Mucosa of descending colon (tissue), 3 donors: Measurements from ENCODE around the gene TWF2. TPM values are rescaled to one million over a fixed set of nuclear protein-coding genes. Genes with fewer than 3 reads are reported as not detected.

Source experiments
- ATAC-seq: fragments of 200-7000 bp; cut with Tn5 transposase; one replicate; pipeline ENCODE4 v1.9.1; 2020; ENCODE audit warnings: mild to moderate bottlenecking, moderate library complexity
- DNase-seq, 3 donors: peaks; one replicate each; pipeline ENCODE4 v3.0.0-alpha.2; 2020
- H3K36me3 ChIP-seq: fragments of 200-600 bp; one replicate; pipeline ENCODE4 v1.8.0; 2021; ENCODE audit warnings: low read depth, mild to moderate bottlenecking
- H3K4me1 ChIP-seq: fragments of 200-600 bp; one replicate; pipeline ENCODE4 v1.8.0; 2021; ENCODE audit warnings: low read depth, mild to moderate bottlenecking
- H3K4me3 ChIP-seq: fragments of 200-600 bp; one replicate; pipeline ENCODE4 v1.8.0; 2021; ENCODE audit warnings: mild to moderate bottlenecking
- H3K9me3 ChIP-seq: fragments of 200-600 bp; one replicate; pipeline ENCODE4 v1.8.0; 2021; ENCODE audit warnings: mild to moderate bottlenecking
- intact Hi-C, 2 donors: fragments of 100-400 bp; cut with DNase I in 1 of 2; cut with micrococcal nuclease in 1 of 2; formaldehyde crosslinking; loops; one replicate each; pipeline versions ENCODE4 v1.11.0 to v1.11.1; 2022; cut with DNase I, micrococcal nuclease
- total RNA-seq, 3 donors: library from RNA; stranded (reverse); fragmentation: NEBNext Ultra II Directional in 2 of 3; extraction: Animal tissue kit (Norgen Biotek cat#: 25700) in 2 of 3; gene quantifications; one replicate each; pipeline versions ENCODE4 v1.2.1 to v1.2.4, GENCODE V29; 2021 to 2023
- TF ChIP-seq, protein P1 (sequence below): fragments of 200-600 bp; IDR thresholded peaks from one replicate; pipeline ENCODE4 v1.8.0; 2022; ENCODE audit warnings: antibody characterized with exemption, mild to moderate bottlenecking
- donor health status: DM: no; HTN: no; CAD: no; lungs with moderate emphysema.
- donor health status: DM: no; HTN: no; CAD: no.
- donor health status: DM: no; HTN: yes; CAD: no.

TWF2 gene
- total RNA-seq, 3 donors from 2014 or later: 39.1 to 41.1 (median 41.0) TPM

DNA sequence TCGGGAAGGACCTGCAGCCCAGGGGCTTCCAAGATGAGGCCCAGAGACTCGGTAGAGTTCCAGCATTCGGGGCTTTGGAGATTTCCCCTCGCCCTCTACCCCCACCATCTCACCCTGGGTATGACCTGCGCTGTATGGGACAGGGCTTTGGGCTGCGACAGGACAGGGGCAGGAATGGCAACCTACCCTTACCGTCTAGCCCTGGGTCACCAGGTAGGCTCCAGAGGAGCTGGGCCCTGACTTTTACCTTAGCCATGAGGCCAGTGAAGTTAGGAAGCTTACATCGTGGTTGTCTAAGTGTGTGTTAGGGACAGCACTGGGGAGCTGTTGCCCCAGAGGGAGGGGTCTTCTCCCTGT is 7.3 kb upstream of the TWF2 start:
- DNase-seq: no peak
- Histone ChIP-seq H3K4me3 (peak overlapping the region; percentile 30), H3K9me3 (no peaks in the 10 kb centered on the region), H3K36me3 (no peaks in the 10 kb centered on the region), H3K4me1 (peaks cover 5% of the 10 kb centered on the region)
- TF ChIP-seq, protein P1, sequence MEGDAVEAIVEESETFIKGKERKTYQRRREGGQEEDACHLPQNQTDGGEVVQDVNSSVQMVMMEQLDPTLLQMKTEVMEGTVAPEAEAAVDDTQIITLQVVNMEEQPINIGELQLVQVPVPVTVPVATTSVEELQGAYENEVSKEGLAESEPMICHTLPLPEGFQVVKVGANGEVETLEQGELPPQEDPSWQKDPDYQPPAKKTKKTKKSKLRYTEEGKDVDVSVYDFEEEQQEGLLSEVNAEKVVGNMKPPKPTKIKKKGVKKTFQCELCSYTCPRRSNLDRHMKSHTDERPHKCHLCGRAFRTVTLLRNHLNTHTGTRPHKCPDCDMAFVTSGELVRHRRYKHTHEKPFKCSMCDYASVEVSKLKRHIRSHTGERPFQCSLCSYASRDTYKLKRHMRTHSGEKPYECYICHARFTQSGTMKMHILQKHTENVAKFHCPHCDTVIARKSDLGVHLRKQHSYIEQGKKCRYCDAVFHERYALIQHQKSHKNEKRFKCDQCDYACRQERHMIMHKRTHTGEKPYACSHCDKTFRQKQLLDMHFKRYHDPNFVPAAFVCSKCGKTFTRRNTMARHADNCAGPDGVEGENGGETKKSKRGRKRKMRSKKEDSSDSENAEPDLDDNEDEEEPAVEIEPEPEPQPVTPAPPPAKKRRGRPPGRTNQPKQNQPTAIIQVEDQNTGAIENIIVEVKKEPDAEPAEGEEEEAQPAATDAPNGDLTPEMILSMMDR: no peak
- intact Hi-C loops: no loop called here
- ATAC-seq: peak; percentile 10

DNA sequence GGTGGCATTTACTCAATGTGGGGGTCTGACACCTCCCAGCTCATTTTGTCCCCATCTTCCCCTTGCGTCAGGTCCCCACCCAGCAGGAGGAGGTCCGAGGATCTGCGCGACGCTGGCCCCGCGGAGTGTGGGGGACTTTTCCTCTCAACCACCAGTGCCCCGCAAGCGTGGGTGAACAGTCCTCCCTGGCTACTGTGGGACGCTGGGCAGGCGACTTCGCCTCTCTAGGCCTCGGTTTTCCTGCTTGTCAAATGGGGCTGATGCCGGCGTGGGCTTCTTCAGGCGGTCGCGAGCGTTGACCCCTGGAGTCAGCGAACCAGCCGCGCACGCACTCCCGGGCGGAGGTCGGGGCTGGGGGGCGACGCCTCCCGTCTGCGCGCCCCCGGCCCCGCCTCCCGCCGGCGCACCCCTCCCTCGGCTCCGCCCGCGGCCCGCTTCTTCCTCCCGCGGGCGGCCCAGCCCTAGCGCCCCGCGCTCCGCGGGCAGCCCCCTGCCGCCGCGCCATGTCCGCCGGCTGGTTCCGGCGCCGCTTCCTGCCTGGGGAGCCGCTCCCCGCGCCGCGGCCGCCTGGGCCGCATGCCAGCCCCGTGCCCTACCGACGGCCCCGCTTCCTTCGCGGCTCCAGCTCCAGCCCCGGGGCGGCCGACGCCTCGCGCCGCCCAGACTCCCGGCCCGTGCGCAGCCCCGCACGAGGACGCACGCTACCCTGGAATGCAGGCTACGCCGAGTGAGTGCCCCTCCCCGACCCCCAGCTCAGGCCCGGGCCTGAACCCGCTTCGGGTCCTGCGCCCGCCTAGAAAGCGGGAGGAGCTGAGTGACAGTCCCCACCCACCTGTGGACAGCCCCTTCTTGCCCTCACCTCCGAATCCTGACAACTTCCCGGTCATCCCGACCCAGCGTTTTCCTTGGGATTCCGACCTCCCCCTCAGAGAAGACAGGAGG is 6.6 kb upstream of the TWF2 start, which contains the start of gene PPM1M:
TSS of gene PPM1M (plus strand) at position 438 of the 942 bp plus-strand sequence. CDS start at position 504, 66 bp downstream.
- TF ChIP-seq, protein P1: no peak
- Histone ChIP-seq H3K9me3 (no peaks in the 10 kb centered on the region), H3K4me1 (peaks cover 5% of the 10 kb centered on the region), H3K36me3 (no peaks in the 10 kb centered on the region), H3K4me3 (peak within 1 kb of the TSS; percentile 30)
- DNase-seq (peak; percentile 56 to 76 (median 72)), ATAC-seq (peak; percentile 68)
- intact Hi-C loops: no loop called here

DNA sequence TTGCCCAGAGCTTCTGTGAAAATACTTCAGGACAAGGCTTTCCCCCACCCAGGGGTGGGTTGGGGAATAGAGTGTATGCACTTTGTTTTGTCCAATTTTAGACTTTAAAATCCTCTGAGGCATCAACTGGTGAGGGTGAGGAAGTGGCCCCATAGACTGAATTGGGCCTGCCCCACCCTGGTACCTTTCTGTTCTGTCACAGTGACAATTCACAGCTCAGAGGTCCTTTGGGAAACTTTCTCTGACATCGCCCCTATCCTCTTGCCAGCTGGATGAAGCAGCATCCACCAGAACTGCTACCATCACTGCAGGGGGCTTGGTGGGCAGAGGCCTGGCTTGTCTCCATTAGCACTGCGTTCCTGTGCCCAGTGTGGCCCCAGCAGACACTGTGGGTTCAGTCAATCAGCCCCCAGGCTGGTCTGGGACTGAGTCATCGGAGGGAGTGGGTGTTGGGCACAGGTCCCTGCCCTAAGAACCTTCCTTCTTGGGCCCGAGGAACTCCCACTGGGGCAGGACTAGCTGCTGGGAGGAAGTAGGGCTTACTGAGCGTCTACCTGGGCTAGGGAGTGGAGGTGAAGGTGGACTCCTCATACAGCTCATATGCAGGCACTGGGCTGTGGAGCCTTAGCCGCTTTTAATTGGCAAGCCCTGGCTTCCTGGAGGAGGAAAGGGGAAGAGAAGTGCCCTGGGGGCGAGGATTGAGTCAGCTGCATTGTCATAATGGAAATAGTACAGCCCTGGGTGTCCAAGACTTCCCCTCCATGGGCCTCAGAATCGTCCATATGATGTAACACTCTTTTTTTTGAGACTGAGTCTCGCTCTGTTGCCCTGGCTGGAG is 5.1 kb upstream of the TWF2 start:
- TF ChIP-seq, protein P1: no peak
- ATAC-seq: no peak
- Histone ChIP-seq H3K4me3 (no peak overlapping the region), H3K36me3 (no peaks in the 10 kb centered on the region), H3K4me1 (peaks cover 11% of the 10 kb centered on the region), H3K9me3 (no peaks in the 10 kb centered on the region)
- peak in 2 of 3 donors; percentile 27 to 60 for DNase-seq
- intact Hi-C loops: no loop called here

DNA sequence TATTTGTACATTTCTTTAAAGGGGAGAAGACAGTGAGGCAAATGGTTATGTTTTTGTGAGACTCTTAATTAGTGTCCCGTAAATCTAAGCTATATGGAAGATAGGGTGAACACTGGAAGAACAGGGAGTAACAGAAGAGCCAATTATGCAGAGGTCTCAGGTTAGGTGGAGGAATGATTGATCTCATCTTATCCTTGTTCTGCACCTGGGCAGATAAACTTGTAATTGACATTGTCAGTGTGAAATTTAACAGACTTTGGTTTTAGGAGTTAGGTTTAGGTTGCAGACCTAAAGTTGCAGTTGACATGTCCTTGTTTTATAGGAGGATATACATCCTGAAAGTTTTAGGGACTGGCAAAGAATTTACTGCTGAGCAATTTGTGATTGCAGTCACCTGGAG is 3.1 kb upstream of the TWF2 start:
- peaks cover 24% of the 10 kb centered on the region for H3K4me1 ChIP-seq
- ATAC-seq (no peak), DNase-seq (no peak)
- TF ChIP-seq, protein P1: no peak
- no peaks in the 10 kb centered on the region for H3K36me3 ChIP-seq
- H3K9me3 ChIP-seq: no peaks in the 10 kb centered on the region
- intact Hi-C loops: no loop called here
- H3K4me3 ChIP-seq: no peak overlapping the region

DNA sequence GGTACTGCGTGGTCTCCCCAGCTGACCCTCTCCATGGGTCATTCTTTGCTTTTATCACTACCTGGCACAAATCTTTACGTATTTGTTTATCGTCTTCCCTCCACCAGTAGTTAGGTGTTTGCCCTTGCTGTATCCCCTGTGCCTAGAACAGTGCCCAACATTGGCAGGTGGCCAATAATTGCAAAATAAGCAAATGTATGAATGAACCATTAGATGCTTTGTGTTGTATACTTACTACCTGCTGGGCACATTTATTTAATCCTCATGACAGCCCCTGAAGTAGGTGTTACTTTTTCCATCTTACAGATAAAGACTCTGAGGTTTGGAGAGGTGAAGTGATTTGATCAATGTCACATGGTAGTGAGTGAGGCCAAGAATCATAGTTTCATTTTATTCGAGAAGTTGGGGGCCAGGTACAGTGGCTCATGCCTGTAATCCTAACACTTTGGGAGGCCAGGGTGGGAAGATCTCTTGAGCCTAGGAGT is 2.0 kb upstream of the TWF2 start:
- ATAC-seq (no peak), DNase-seq (no peak)
- Histone ChIP-seq H3K4me3 (no peak overlapping the region), H3K9me3 (no peaks in the 10 kb centered on the region), H3K36me3 (no peaks in the 10 kb centered on the region), H3K4me1 (peaks cover 23% of the 10 kb centered on the region)
- TF ChIP-seq, protein P1: no peak
- intact Hi-C loops: no loop called here
